GM12872 (cell line): ENCODE data around the gene NAV2.

Experiments
- TF ChIP-seq, protein P1 (sequence below): IDR thresholded peaks from 3 replicates; pipeline ENCODE4 v1.5.1; 2011; ENCODE audit warnings: low read depth, mild to moderate bottlenecking, low read length, moderate library complexity; ENCODE audit not compliant: insufficient read depth

Gene NAV2

DNA sequence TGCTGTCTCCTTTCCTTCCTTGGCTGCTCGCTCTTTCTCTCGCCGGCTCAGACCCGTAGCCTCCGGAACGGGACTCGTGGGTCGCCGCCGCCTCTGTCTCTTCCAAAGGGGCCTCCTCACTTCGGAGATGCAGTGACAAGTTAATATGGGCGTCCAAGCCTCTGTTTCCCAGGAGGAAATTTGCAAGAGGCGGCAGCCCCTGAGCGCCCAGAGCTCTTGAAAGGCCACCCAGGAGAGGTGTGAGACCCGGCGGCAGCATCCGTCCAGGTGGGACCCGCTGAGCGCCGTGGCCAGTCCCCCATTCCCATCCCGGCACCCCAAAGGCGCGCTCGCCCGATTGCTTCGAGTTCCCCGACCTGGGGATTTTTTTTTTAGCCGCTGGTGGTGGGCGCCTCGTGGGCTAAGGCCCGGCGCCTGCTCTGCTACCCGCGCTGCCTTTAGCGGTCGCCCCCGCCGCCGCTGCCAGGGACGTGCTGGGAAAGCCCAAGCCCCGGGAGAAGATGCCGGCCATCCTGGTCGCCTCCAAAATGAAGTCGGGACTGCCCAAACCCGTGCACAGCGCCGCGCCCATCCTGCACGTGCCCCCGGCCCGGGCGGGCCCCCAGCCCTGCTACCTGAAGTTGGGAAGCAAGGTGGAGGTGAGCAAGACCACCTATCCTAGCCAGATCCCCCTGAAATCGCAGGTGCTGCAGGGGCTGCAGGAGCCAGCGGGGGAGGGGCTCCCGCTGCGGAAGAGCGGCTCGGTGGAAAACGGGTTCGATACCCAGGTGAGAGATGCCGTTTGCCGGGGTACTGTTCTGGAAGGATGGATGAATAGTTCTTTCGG lies 772 bp downstream of the NAV2 start:
- TF ChIP-seq, protein P1, sequence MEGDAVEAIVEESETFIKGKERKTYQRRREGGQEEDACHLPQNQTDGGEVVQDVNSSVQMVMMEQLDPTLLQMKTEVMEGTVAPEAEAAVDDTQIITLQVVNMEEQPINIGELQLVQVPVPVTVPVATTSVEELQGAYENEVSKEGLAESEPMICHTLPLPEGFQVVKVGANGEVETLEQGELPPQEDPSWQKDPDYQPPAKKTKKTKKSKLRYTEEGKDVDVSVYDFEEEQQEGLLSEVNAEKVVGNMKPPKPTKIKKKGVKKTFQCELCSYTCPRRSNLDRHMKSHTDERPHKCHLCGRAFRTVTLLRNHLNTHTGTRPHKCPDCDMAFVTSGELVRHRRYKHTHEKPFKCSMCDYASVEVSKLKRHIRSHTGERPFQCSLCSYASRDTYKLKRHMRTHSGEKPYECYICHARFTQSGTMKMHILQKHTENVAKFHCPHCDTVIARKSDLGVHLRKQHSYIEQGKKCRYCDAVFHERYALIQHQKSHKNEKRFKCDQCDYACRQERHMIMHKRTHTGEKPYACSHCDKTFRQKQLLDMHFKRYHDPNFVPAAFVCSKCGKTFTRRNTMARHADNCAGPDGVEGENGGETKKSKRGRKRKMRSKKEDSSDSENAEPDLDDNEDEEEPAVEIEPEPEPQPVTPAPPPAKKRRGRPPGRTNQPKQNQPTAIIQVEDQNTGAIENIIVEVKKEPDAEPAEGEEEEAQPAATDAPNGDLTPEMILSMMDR = no peak

DNA sequence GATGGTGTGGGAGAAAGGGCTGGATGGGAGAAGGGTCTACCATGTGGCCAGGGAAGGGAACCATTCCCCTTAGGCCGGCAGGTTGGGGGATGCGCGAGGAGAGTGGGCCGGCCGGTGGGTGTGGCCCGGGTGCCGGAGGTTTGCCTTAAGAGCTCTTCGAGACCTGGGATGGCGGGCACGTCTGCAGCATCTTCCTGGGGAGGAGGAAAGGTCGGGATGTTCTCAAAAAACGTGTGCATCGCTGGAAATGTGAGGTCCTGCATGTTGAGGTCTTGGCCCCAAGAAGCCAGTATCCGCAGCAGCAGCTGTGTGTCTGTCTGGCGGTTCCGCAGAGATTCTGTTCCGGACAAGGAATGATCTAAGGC lies 1.4 kb downstream of the NAV2 start:
- TF ChIP-seq, protein P1 = no peak

DNA sequence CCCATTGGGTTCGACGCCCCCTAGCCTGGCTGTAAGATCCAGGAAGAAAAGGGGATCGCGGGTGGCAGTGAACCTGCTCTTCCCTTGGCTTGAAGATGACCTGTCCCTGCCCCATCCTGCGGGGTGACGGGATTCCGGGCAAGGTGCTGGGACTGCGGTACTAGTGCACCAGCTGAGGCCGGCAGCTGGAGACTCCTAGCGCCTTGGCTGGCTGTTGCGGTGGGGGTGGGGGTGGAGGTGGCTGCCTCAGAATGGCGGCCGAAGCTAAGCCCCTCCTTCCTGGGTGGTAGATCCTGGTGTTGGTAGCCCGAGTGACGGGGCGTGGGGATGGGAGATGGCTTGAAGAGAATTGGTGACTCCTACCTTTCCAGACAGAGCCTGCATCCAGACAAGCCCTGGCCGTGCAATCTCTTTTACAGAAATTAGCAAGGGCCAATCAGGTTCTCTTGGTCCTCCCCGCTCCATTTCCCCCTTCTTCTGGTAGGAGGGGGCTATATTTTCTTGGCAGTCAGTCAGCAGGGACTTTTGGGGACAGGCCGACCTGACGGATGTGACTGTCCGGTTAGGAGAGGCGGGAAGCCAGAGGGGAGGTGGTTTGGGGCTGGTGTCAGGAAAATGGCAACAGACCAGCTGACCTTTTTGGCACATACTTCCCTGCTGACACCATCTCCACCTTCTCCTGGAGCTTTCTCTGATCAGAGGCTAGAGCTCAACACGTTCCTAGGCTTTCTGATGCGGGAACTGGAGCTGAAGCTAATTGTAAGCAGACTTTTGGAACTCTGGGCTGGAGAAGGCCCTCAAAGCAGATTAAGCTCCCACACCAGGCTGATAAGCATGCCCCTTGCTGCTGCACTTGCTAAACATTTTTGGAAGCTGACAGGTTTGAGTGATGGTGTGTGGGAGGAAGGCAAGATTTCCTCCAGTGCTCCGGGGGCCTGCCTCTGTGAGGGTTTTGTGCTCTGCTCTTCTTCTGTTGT lies 2.0 kb downstream of the NAV2 start:
- TF ChIP-seq, protein P1 = no peak

DNA sequence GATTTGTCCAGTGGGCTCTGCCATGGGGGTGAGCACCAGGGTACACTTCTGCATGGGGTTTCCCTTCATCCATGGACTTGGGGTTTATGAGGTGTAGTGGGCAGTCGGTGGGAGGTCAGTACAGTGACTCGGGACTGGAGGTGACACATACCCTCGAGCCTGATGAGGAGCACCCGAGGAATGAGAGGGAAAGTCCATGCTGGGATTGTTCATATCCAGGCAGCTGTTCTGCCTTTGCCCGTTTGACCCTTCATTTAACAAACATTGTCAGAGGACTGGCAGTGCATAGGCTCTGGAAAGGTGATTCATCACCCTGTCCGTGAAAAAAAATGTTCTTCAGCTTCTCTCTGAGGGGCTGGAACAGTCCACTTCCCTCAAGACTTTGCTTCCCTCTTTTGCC lies 2.7 kb downstream of the NAV2 start:
- TF ChIP-seq, protein P1 = no peak

DNA sequence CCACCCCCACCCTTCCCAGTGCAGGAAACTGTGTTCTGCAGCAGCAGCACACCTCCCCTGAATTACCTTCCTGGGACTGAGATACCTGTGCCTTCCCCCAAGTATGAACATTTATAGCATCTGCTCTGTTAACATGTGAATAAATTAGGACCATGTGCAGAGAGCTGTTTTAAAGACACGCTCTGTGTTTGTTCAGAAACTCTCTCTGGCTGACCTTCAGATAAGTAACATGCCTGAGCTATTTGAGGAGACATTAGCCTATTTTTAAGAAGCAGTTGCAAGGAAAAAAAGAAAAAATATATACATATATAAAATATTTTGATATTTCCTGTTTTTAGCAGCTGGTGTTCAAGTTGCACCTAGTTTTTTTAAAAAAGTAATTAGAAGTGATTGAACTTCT lies 5.4 kb downstream of the NAV2 start:
- TF ChIP-seq, protein P1 = no peak

DNA sequence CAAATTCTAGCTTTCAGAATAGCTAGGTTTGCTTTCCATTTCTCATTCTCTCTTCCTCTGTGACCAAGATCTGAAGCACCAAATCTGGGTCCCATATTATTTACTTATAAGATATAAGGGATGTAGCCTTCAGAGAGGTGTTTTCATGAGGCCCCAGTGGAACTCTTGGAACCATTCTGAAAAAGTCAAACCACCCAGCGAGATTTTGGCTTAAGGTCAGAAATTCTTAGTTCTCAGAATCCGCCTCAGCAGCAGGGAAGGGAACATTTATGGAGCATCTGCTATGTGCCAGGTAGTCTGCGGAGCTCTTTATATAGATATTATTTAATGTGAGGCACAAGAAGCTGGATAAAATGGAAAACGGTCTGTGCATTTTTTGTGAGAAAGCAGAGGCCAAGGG lies 6.3 kb downstream of the NAV2 start:
- TF ChIP-seq, protein P1 = no peak

DNA sequence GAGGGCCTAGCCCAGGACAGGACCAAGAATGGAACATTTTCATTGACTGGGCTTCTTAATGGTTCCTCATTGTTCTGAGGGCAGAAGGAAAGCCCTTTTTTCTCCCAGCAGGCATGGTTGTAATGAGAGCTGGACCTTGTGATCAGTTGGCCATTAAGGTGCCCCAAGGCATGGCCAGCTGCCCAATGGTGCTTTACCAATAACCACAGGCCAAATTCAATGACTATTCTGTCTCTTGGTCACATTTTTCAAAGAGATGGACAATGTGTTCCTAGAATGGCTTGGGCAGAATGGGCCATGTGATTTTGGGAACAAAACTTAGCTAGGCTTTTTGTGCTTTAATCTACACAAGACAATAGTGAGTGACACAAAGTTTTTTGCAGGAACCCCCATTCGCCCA lies 7.3 kb downstream of the NAV2 start:
- TF ChIP-seq, protein P1 = no peak
